Psoas muscle (tissue), 8 donors: ENCODE results near the gene PEX12. TPM values are rescaled to one million over a fixed set of nuclear protein-coding genes. Genes with fewer than 3 reads are reported as not detected.
"Not testable (repeated sequence)": the region's sequence is repeated elsewhere in the genome, so short reads cannot be mapped to it uniquely, and the experiment has no call there.

Experiments used
- ATAC-seq, 4 donors: fragments of 200-7000 bp; cut with Tn5 transposase; one replicate each; pipeline ENCODE4 v1.9.1; 2020; ENCODE audit warnings: moderate library complexity in 3 of 4, mild to moderate bottlenecking in 2 of 4
- DNase-seq, 2 donors: peaks; one replicate each; pipeline ENCODE4 v3.0.0-alpha.2; 2020
- H3K27ac ChIP-seq: fragments of 200-600 bp; one replicate; pipeline ENCODE4 v1.8.0; 2022
- H3K27me3 ChIP-seq, 3 donors: fragments of 200-600 bp in 1 of 3; one replicate each; pipeline versions ENCODE4 v1.6.1 to v1.8.0; 2013 to 2022; ENCODE audit warnings: low read length in 2 of 3, mild to moderate bottlenecking in 2 of 3, moderate library complexity in 1 of 3; ENCODE audit not compliant: insufficient read depth in 3 of 3
- H3K36me3 ChIP-seq, 2 donors: fragments of 200-600 bp in 1 of 2; one replicate each; pipeline versions ENCODE4 v1.6.1 to v1.8.0; 2013 to 2022; ENCODE audit warnings: low read depth in 1 of 2, mild to moderate bottlenecking in 1 of 2, moderate library complexity in 1 of 2; ENCODE audit not compliant: insufficient read depth in 1 of 2
- H3K4me1 ChIP-seq: fragments of 200-600 bp; one replicate; pipeline ENCODE4 v1.8.0; 2022
- H3K4me3 ChIP-seq: fragments of 200-600 bp; one replicate; pipeline ENCODE4 v1.8.0; 2022; ENCODE audit warnings: mild to moderate bottlenecking
- H3K9me3 ChIP-seq: fragments of 200-600 bp; one replicate; pipeline ENCODE4 v1.8.0; 2022
- CTCF ChIP-seq: fragments of 200-600 bp; IDR thresholded peaks from one replicate; pipeline ENCODE4 v1.8.0; 2022; ENCODE audit warnings: antibody characterized with exemption
- WGBS, 3 donors: extraction: QIAGEN DNeasy Blood & Tissue Kit; methylation state at CpG; one replicate each; pipeline versions ENCODE4 v1.1.6 to v1.1.7; 2013; 5-methylcytosine and 5-hydroxymethylcytosine counted together
- intact Hi-C, 2 donors: fragments of 100-400 bp; cut with DNase I; formaldehyde crosslinking; loops; one replicate each; pipeline versions ENCODE4 v1.11.0 to v1.14.2; 2022
- polyA plus RNA-seq, 3 donors: library from polyadenylated mRNA; stranded (reverse); fragments of 200-250 nt; gene quantifications; one replicate each; pipeline ENCODE4 v1.2.3, GENCODE V29; 2013
- total RNA-seq, 4 donors: library from RNA; stranded (reverse); fragmentation: NEBNext Ultra II Directional in 2 of 4; extraction: Animal tissue kit (Norgen Biotek cat#: 25700) in 2 of 4; gene quantifications; one replicate each; pipeline versions ENCODE4 v1.2.1 to v1.2.4, GENCODE V29; 2021 to 2023
- donor health status: healthy with polysubstance abuse.
- donor health status: DM: no; HTN: no; CAD: no; lungs with moderate emphysema.
- donor health status: Bipolar disorder and iron deficiency.
- donor health status: healthy.
- donor health status: DM: yes; HTN: yes; CAD: no.
- donor health status: DM: no; HTN: no; CAD: no.
- donor health status: DM: no; HTN: no; CAD: no.
- donor health status: DM: yes; HTN: yes; CAD: no.

The PEX12 gene
- total and polyA plus RNA-seq, 7 donors, result 3.1 to 11.7 (median 5.5) TPM

GRCh38 chr17:35531160-35531559, 47.2 kb downstream of the PEX12 start:
- Histone ChIP-seq H3K36me3 (no peaks in the 10 kb centered on the region), H3K9me3 (no peaks in the 10 kb centered on the region), H3K27ac (no peak overlapping the region), H3K4me1 (no peaks in the 10 kb centered on the region), H3K4me3 (no peak overlapping the region), H3K27me3 (no peaks in the 10 kb centered on the region)
- 47 to 84% (median 56%) methylated on average over 1 of the region's 1 CpG for WGBS, 3 donors
- ATAC-seq, result no peak
- DNase-seq, result no peak
- intact Hi-C loops, result loop anchor here in 1 of 2 donors (5.0 to 10.0 kb wide), 2 partner anchors 359 to 386 kb away; partner anchors contain the start of genes NLE1 and UNC45B
- no peak for TF ChIP-seq CTCF

GRCh38 chr17:35529866-35530265, 48.5 kb downstream of the PEX12 start:
- intact Hi-C loops, result loop anchor here in 1 of 2 donors (5.0 to 10.0 kb wide), 2 partner anchors 358 to 385 kb away; partner anchors contain the start of genes NLE1 and UNC45B

GRCh38 chr17:35529326-35529725, 49.0 kb downstream of the PEX12 start:
- DNase-seq, H3K9me3 ChIP-seq, H3K4me1 ChIP-seq, H3K36me3 ChIP-seq, intact Hi-C loops, ATAC-seq, H3K27ac ChIP-seq, H3K4me3 ChIP-seq, H3K27me3 ChIP-seq: not testable (repeated sequence)
- WGBS, 3 donors, result 91 to 96% (median 95%) methylated on average over 1 of the region's 1 CpG

More at GRCh38 chr17:35529866-35530265, 48.5 kb downstream of the PEX12 start:
- ATAC-seq (no peak), DNase-seq (no peak)
- H3K36me3 ChIP-seq, result no peaks in the 10 kb centered on the region
- no peak overlapping the region for H3K4me3 ChIP-seq
- no peaks in the 10 kb centered on the region for H3K9me3 ChIP-seq
- no peak overlapping the region for H3K27ac ChIP-seq
- no peak for TF ChIP-seq CTCF
- H3K27me3 ChIP-seq, result no peaks in the 10 kb centered on the region
- H3K4me1 ChIP-seq, result no peaks in the 10 kb centered on the region
- 83 to 89% (median 84%) methylated on average over 8 of the region's 8 CpGs for WGBS, 3 donors

Other genes starting within 250 kb of the PEX12 start
- 10 to 100 TPM in 1 of 4 donors, 1 to 10 TPM in 3; 6.9 to 11.3 (median 8.8) TPM for gene SLFN11, start 204.9 kb downstream of the PEX12 start, total RNA-seq
- 1 to 10 TPM; 1.8 to 7.0 (median 3.4) TPM for gene SLFN11, start 204.9 kb downstream of the PEX12 start, polyA plus RNA-seq
- gene SLFN12, start 146.1 kb downstream of the PEX12 start, total RNA-seq, result 1 to 10 TPM; 1.3 to 3.8 (median 1.9) TPM
- under 1 TPM; 0.34 to 0.92 (median 0.62) TPM for gene SLFN12, start 146.1 kb downstream of the PEX12 start, polyA plus RNA-seq
- 1 to 10 TPM; 1.1 to 3.2 (median 1.9) TPM for gene SLFN13, start 129.8 kb downstream of the PEX12 start, total RNA-seq
- under 1 TPM; 0.13 to 0.35 (median 0.27) TPM for gene SLFN13, start 129.8 kb downstream of the PEX12 start, polyA plus RNA-seq
- under 1 TPM in 3 of 4 donors, not detected in 1; 0.17 to 0.30 (median 0.26) TPM for gene SLFN12L, start 40.9 kb downstream of the PEX12 start, total RNA-seq
- under 1 TPM; 0.03 to 0.10 (median 0.09) TPM for gene SLFN12L, start 40.9 kb downstream of the PEX12 start, polyA plus RNA-seq
- under 1 TPM in 1 of 4 donors, not detected in 3; 0.12 TPM for gene SLFN14, start 17.8 kb downstream of the PEX12 start, total RNA-seq
- under 1 TPM in 1 of 3 donors, not detected in 2; 0.01 TPM for gene SLFN14, start 17.8 kb downstream of the PEX12 start, polyA plus RNA-seq
- gene AP2B1, start 8.8 kb upstream of the PEX12 start, total RNA-seq, result 10 to 100 TPM; 63.2 to 92.4 (median 84.7) TPM
- gene AP2B1, start 8.8 kb upstream of the PEX12 start, polyA plus RNA-seq, result 10 to 100 TPM; 20.0 to 44.7 (median 37.5) TPM
- gene RASL10B, start 153.1 kb upstream of the PEX12 start, total RNA-seq, result 10 to 100 TPM in 1 of 4 donors, 1 to 10 TPM in 3; 5.3 to 10.1 (median 6.9) TPM
- 10 to 100 TPM in 1 of 3 donors, 1 to 10 TPM in 2; 3.4 to 10.7 (median 6.6) TPM for gene RASL10B, start 153.1 kb upstream of the PEX12 start, polyA plus RNA-seq
- under 1 TPM in 3 of 4 donors, not detected in 1; 0.09 to 0.27 (median 0.10) TPM for gene GAS2L2, start 174.7 kb upstream of the PEX12 start, total RNA-seq
- gene GAS2L2, start 174.7 kb upstream of the PEX12 start, polyA plus RNA-seq, result under 1 TPM; 0.04 to 0.19 (median 0.15) TPM
- not detected for gene C17orf50, start 182.3 kb upstream of the PEX12 start, total RNA-seq
- under 1 TPM in 1 of 3 donors, not detected in 2; 0.08 TPM for gene C17orf50, start 182.3 kb upstream of the PEX12 start, polyA plus RNA-seq
- gene MMP28, start 217.1 kb upstream of the PEX12 start, total RNA-seq, result 1 to 10 TPM in 1 of 4 donors, under 1 TPM in 3; 0.61 to 5.5 (median 0.70) TPM
- 1 to 10 TPM; 1.7 to 3.7 (median 2.1) TPM for gene MMP28, start 217.1 kb upstream of the PEX12 start, polyA plus RNA-seq
- 100 to 1,000 TPM; 101 to 141 (median 125) TPM for gene TAF15, start 230.9 kb upstream of the PEX12 start, total RNA-seq
- 100 to 1,000 TPM in 1 of 3 donors, 10 to 100 TPM in 2; 51.9 to 105 (median 65.2) TPM for gene TAF15, start 230.9 kb upstream of the PEX12 start, polyA plus RNA-seq